GM12878 (cell line): Measurements from ENCODE around the gene MRPL44. TPM values are rescaled to one million over a fixed set of nuclear protein-coding genes. Genes with fewer than 3 reads are reported as not detected.

Experiments used
- ATAC-seq: fragments of 200-7000 bp; cut with Tn5 transposase; 3 replicates; pipeline ENCODE4 v1.9.1; 2020; ENCODE audit warnings: mild to moderate bottlenecking, moderate library complexity
- BruUV-seq: library from RNA; stranded (reverse); fragments of 400-500 nt; replicated peaks from 2 replicates; lab custom pipeline; 2021; lab: Mats Ljungman, UMichigan
- CTCF ChIA-PET: fragments of 300-600 bp; sonication (Branson Sonifier 250); formaldehyde crosslinking; extraction: SDS; loops from one replicate; lab custom pipeline; 2021; ENCODE audit warnings: inconsistent platforms; lab: Yijun Ruan, JAX
- POLR2A ChIA-PET: fragments of 350-600 bp; formaldehyde crosslinking; extraction: SDS; loops from one replicate; lab custom pipeline; 2021; ENCODE audit warnings: inconsistent platforms; lab: Charles Lee
- RAD21 ChIA-PET: fragments of 300-600 bp; sonication (Branson Sonifier 250); formaldehyde crosslinking; loops from one replicate; lab custom pipeline; 2023; ENCODE audit warnings: antibody characterized with exemption; ENCODE audit not compliant: unreplicated experiment; lab: Charles Lee
- SMC1A ChIA-PET: fragments of 300-600 bp; sonication (Branson Sonifier 250); formaldehyde crosslinking; loops from one replicate; lab custom pipeline; 2023; ENCODE audit not compliant: unreplicated experiment, uncharacterized antibody; lab: Charles Lee
- DNase-seq: peaks from one replicate; pipeline ENCODE4 v3.0.0-alpha.2; 2011; ENCODE audit warnings: low read depth, low spot score
- FAIRE-seq: peaks from 3 replicates; lab custom pipeline; 2011; peaks lifted over from hg19 to GRCh38; lab: Jason Lieb, UNC
- H2AFZ ChIP-seq: 2 replicates; pipeline ENCODE4 v1.6.0; 2011; ENCODE audit warnings: low read depth, low read length, control low read depth; ENCODE audit not compliant: control insufficient read depth
- H3K27ac ChIP-seq: 2 replicates; pipeline ENCODE4 v1.5.1; 2011; ENCODE audit warnings: control low read depth; ENCODE audit not compliant: control insufficient read depth, insufficient read depth
- H3K27me3 ChIP-seq, 2 experiments: replicated peaks in 1 of 2; 2 replicates each; pipeline versions ENCODE4 v1.6.0 to v1.6.1; 2011; ENCODE audit warnings: low read length in 1 of 2; ENCODE audit not compliant: control insufficient read depth in 2 of 2, insufficient read depth in 2 of 2
- H3K36me3 ChIP-seq, 2 experiments: 2 replicates each; pipeline ENCODE4 v1.5.1; 2011; ENCODE audit warnings: low read length in 1 of 2; ENCODE audit not compliant: control insufficient read depth in 2 of 2, insufficient read depth in 2 of 2
- H3K4me1 ChIP-seq: 2 replicates; pipeline ENCODE4 v1.6.1; 2011; ENCODE audit warnings: mild to moderate bottlenecking, low read length, moderate library complexity, mixed read lengths; ENCODE audit not compliant: control insufficient read depth, insufficient read depth
- H3K4me2 ChIP-seq: 2 replicates; pipeline ENCODE4 v1.6.0; 2011; ENCODE audit warnings: control low read depth; ENCODE audit not compliant: control insufficient read depth, insufficient read depth
- H3K4me3 ChIP-seq: fragments of 200-600 bp; sonication (generic); 2 replicates; pipeline ENCODE4 v1.5.1; 2016
- H3K79me2 ChIP-seq: 2 replicates; pipeline ENCODE4 v1.6.0; 2011; ENCODE audit warnings: low read length; ENCODE audit not compliant: control insufficient read depth, insufficient read depth
- H3K9ac ChIP-seq: 2 replicates; pipeline ENCODE4 v1.8.0; 2011; ENCODE audit warnings: low read length, control low read depth, mixed read lengths; ENCODE audit not compliant: control insufficient read depth, insufficient read depth
- H3K9me3 ChIP-seq: replicated peaks from 3 replicates; pipeline ENCODE4 v1.5.1; 2011; ENCODE audit warnings: mild to moderate bottlenecking, low read length; ENCODE audit not compliant: control insufficient read depth, insufficient read depth
- H4K20me1 ChIP-seq: 2 replicates; pipeline ENCODE4 v1.6.0; 2011; ENCODE audit not compliant: control insufficient read depth, insufficient read depth
- BMI1 ChIP-seq: fragments of 450-650 bp; IDR thresholded peaks from 2 replicates; pipeline ENCODE4 v1.6.1; 2016; ENCODE audit warnings: mild to moderate bottlenecking, moderate library complexity, borderline replicate concordance
- EGR1 ChIP-seq, 2 experiments: IDR thresholded peaks; 1 replicate in 1 of 2; 2 replicates in 1 of 2; pipeline ENCODE4 v1.6.1; 2011 to 2012; ENCODE audit warnings: low read depth in 2 of 2, low read length in 2 of 2, borderline replicate concordance in 1 of 2, mild to moderate bottlenecking in 1 of 2, moderate library complexity in 1 of 2
- HDAC6 ChIP-seq: fragments of 200-600 bp; sonication (generic); IDR thresholded peaks from one replicate; pipeline ENCODE4 v1.8.0; 2017; ENCODE audit warnings: antibody characterized with exemption; ENCODE audit not compliant: unreplicated experiment
- JUND ChIP-seq: IDR thresholded peaks from 2 replicates; pipeline ENCODE4 v1.6.1; 2012; ENCODE audit warnings: low read depth, mild to moderate bottlenecking, low read length, improper control_type of control experiment, moderate library complexity
- MEF2B ChIP-seq: fragments of 450-650 bp; IDR thresholded peaks from 2 replicates; pipeline ENCODE4 v1.6.1; 2018; ENCODE audit warnings: mild to moderate bottlenecking, moderate library complexity; ENCODE audit not compliant: partially characterized antibody, poor library complexity, severe bottlenecking
- NFXL1 ChIP-seq: fragments of 450-650 bp; IDR thresholded peaks from 2 replicates; pipeline ENCODE4 v1.6.1; 2017; ENCODE audit warnings: antibody characterized with exemption, mild to moderate bottlenecking, borderline replicate concordance
- NFYA ChIP-seq: IDR thresholded peaks from 2 replicates; pipeline ENCODE4 v1.6.1; 2011; ENCODE audit warnings: low read depth, mild to moderate bottlenecking, low read length, improper control_type of control experiment, borderline replicate concordance
- NR2C1 ChIP-seq: fragments of 450-650 bp; IDR thresholded peaks from 2 replicates; pipeline ENCODE4 v1.6.1; 2017; ENCODE audit warnings: antibody characterized with exemption, mild to moderate bottlenecking, moderate library complexity
- POU2F2 ChIP-seq: IDR thresholded peaks from 3 replicates; pipeline ENCODE4 v1.6.1; 2011; ENCODE audit warnings: low read depth, mild to moderate bottlenecking, low read length, borderline replicate concordance
- SIN3A ChIP-seq: IDR thresholded peaks from 2 replicates; pipeline ENCODE4 v1.6.1; 2012; ENCODE audit warnings: low read depth, low read length, improper control_type of control experiment
- SMAD1 ChIP-seq: fragments of 450-650 bp; IDR thresholded peaks from 2 replicates; pipeline ENCODE4 v1.6.1; 2018; ENCODE audit warnings: mild to moderate bottlenecking, low read depth; ENCODE audit not compliant: partially characterized antibody
- USF1 ChIP-seq: IDR thresholded peaks from 2 replicates; pipeline ENCODE4 v1.6.1; 2011; ENCODE audit warnings: borderline replicate concordance, low read depth, mild to moderate bottlenecking, moderate library complexity, mixed read lengths, low read length; ENCODE audit not compliant: insufficient read depth; ENCODE audit errors: extremely low read length
- ZNF217 ChIP-seq: fragments of 450-650 bp; IDR thresholded peaks from 2 replicates; pipeline ENCODE4 v1.6.1; 2017; ENCODE audit warnings: antibody characterized with exemption, mild to moderate bottlenecking
- ZNF592 ChIP-seq: fragments of 450-650 bp; IDR thresholded peaks from 2 replicates; pipeline ENCODE4 v1.6.1; 2017; ENCODE audit warnings: mild to moderate bottlenecking, moderate library complexity
- WGBS: methylation state at CpG from one replicate; pipeline ENCODE4 v1.1.6; 2016; ENCODE audit warnings: low lambda C conversion rate; ENCODE audit not compliant: insufficient replicate concordance, insufficient coverage; ENCODE audit errors: missing lambda C conversion rate; 5-methylcytosine and 5-hydroxymethylcytosine counted together
- in situ Hi-C: fragments of 300-500 bp; cut with MboI; formaldehyde crosslinking; loops from 9 replicates; pipeline ENCODE4 v1.14.3; 2018; ENCODE audit warnings: mixed read lengths
- intact Hi-C: fragments of 100-400 bp; cut with micrococcal nuclease; formaldehyde crosslinking; loops from one replicate; pipeline ENCODE4 v1.14.2; 2022; ENCODE audit not compliant: unreplicated experiment
- polyA plus RNA-seq, 11 experiments: library from polyadenylated mRNA; depleted of rRNA in 4 of 11; unstranded in 6 of 11; stranded (reverse) in 5 of 11; fragments of >200 nt; fragmentation: Nextera tagmentation in 4 of 11; fragmentation: Illumina TruSeq in 1 of 11; extraction: Ambion mirVana in 4 of 11; extraction: Trizol in 1 of 11; gene quantifications; 1 replicate in 1 of 11; 2 replicates in 10 of 11; pipeline versions ENCODE4 v1.2.1 to v1.2.3, GENCODE V29; 2011 to 2016; ENCODE audit warnings: inconsistent platforms in 2 of 11, missing spikeins in 2 of 11, low read depth in 1 of 11
- total RNA-seq, 4 experiments: library from RNA; depleted of rRNA in 3 of 4; stranded (reverse); fragments of >200 nt in 3 of 4; fragmentation: Illumina TruSeq in 1 of 4; extraction: Trizol in 1 of 4; gene quantifications; 2 replicates each; pipeline versions ENCODE4 v1.2.1 to v1.2.3, GENCODE V29; 2013 to 2021

Gene MRPL44
- total and polyA plus RNA-seq, 10 of the 15 experiments (the other 5 are each of a cell fraction or from before 2014, with no cell fraction given) = 18.3 to 44.3 (median 37.5) TPM

- TF ChIP-seq BMI1 = no peak
- no peak for TF ChIP-seq MEF2B
- no peak for TF ChIP-seq JUND
Observed at GRCh38 chr2:223915071-223915470, 42.2 kb upstream of the MRPL44 start (continued).

- TSS peak; percentile 22 for BruUV-seq
- RAD21 ChIA-PET = no interaction called here
- intact Hi-C loops = no loop called here
- Histone ChIP-seq H3K4me1 (no peaks in the 10 kb centered on the region), H2AFZ (no peak overlapping the region), H3K27ac (no peak overlapping the region), H3K4me3 (no peak overlapping the region), H3K27me3 (no peaks in the 10 kb centered on the region)
- SMC1A ChIA-PET = no interaction called here
- CTCF ChIA-PET = no interaction called here
- no peak for ATAC-seq
- TF ChIP-seq ZNF217 (no peak), NFYA (no peak), ZNF592 (no peak), EGR1 (IDR thresholded peaks at IDR 0.05; ENCODE audit: borderline replicate concordance in 1 of 2, low read depth in 2 of 2, low read length in 2 of 2) (no peak), USF1 (no peak), POU2F2 (no peak), NR2C1 (no peak), SIN3A (no peak), HDAC6 (no peak), SMAD1 (no peak), NFXL1 (no peak)
- TF ChIP-seq, all 136 proteins: peak for 0
- Histone ChIP-seq H3K4me2 (no peak overlapping the region), H3K79me2 (peaks cover 4% of the 10 kb centered on the region; the same call in 1 of the 2 replicates), H3K36me3 (peaks cover 0 to 11% of the 10 kb centered on the region in 2 experiments; a peak in 3 of 4 replicates), H3K9me3 (no peaks in the 10 kb centered on the region), H3K9ac (no peak overlapping the region), H4K20me1 (peaks cover 3% of the 10 kb centered on the region; the same call in 1 of the 2 replicates)
- POLR2A ChIA-PET = interaction anchor here (0.6 kb wide), 1 partner anchor 21 kb away, joined by 5 read pairs; no protein-coding TSS in a partner anchor
- FAIRE-seq = no peak
- no peak for DNase-seq
- in situ Hi-C loops = no loop called here
- WGBS = 90% methylated on average over 8 of the region's 8 CpGs
Observed at GRCh38 chr2:223916181-223916920, 40.9 kb upstream of the MRPL44 start.
